WTC11 (cell line): ENCODE results near the gene SPOCD1.

Experiments used
- CBFB ChIP-seq: sonication (generic); formaldehyde crosslinking; IDR thresholded peaks from 2 replicates; pipeline ENCODE4 v1.8.1; 2022; ENCODE audit warnings: mild to moderate bottlenecking, low read depth, missing genetic modification reagents
- CREM ChIP-seq: sonication (generic); formaldehyde crosslinking; IDR thresholded peaks from 2 replicates; pipeline ENCODE4 v1.8.1; 2022; ENCODE audit warnings: mild to moderate bottlenecking, missing genetic modification reagents, moderate library complexity
- CTCF ChIP-seq: fragments of 200-600 bp; IDR thresholded peaks from 2 replicates; pipeline ENCODE4 v1.8.0; 2022; ENCODE audit warnings: antibody characterized with exemption
- NFE2L1 ChIP-seq: sonication (generic); formaldehyde crosslinking; IDR thresholded peaks from 2 replicates; pipeline ENCODE4 v1.8.1; 2023; ENCODE audit warnings: missing genetic modification reagents
- NFYB ChIP-seq: sonication (generic); formaldehyde crosslinking; conservative IDR thresholded peaks from 2 replicates; pipeline ENCODE4 v1.8.0; 2022; ENCODE audit warnings: low read depth, missing genetic modification reagents
- NR1H2 ChIP-seq: sonication (generic); formaldehyde crosslinking; IDR thresholded peaks from 2 replicates; pipeline ENCODE4 v1.9.0; 2021; ENCODE audit warnings: mild to moderate bottlenecking, moderate library complexity, missing genetic modification reagents
- SMAD4 ChIP-seq: sonication (generic); formaldehyde crosslinking; IDR thresholded peaks from 2 replicates; pipeline ENCODE4 v1.8.0; 2022; ENCODE audit warnings: mild to moderate bottlenecking, missing genetic modification reagents
- USF1 ChIP-seq: sonication (generic); formaldehyde crosslinking; IDR thresholded peaks from 2 replicates; pipeline ENCODE4 v1.8.0; 2022; ENCODE audit warnings: mild to moderate bottlenecking, missing genetic modification reagents
- ZNF263 ChIP-seq: sonication (generic); formaldehyde crosslinking; IDR thresholded peaks from 2 replicates; pipeline ENCODE4 v1.8.1; 2022; ENCODE audit warnings: low read depth, mild to moderate bottlenecking, moderate library complexity, missing genetic modification reagents
- ZNF425 ChIP-seq: fragments of 250-450 bp; sonication (Bioruptor Pico); conservative IDR thresholded peaks from 2 replicates; pipeline ENCODE4 v1.9.0; 2021; ENCODE audit warnings: mild to moderate bottlenecking
- TF ChIP-seq, protein P1 (sequence below): sonication (generic); formaldehyde crosslinking; IDR thresholded peaks from 2 replicates; pipeline ENCODE4 v1.8.0; 2022; ENCODE audit warnings: mild to moderate bottlenecking, missing genetic modification reagents

- TF ChIP-seq CBFB (CRISPR knock-in tag) (no peak), CTCF (no peak), USF1 (CRISPR knock-in tag) (no peak), ZNF425 (CRISPR knock-in tag) (no peak), NFE2L1 (CRISPR knock-in tag) (no peak), NFYB (no peak), ZNF263 (no peak), SMAD4 (CRISPR knock-in tag) (no peak), CREM (no peak), NR1H2 (CRISPR knock-in tag) (no peak)
- TF ChIP-seq, protein P1, sequence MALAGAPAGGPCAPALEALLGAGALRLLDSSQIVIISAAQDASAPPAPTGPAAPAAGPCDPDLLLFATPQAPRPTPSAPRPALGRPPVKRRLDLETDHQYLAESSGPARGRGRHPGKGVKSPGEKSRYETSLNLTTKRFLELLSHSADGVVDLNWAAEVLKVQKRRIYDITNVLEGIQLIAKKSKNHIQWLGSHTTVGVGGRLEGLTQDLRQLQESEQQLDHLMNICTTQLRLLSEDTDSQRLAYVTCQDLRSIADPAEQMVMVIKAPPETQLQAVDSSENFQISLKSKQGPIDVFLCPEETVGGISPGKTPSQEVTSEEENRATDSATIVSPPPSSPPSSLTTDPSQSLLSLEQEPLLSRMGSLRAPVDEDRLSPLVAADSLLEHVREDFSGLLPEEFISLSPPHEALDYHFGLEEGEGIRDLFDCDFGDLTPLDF (CRISPR knock-in tag), result no peak
Measured at GRCh38 chr1:31828926-31829690, 13.3 kb upstream of the SPOCD1 start.
